A172 (cell line): ENCODE data around the gene SLC38A10. TPM values are rescaled to one million over a fixed set of nuclear protein-coding genes. Genes with fewer than 3 reads are reported as not detected.
A peak's percentile ranks its signal among the peaks of the same experiment; 100 is the strongest.
"Not testable (repeated sequence)": the region's sequence is repeated elsewhere in the genome, so short reads cannot be mapped to it uniquely, and the experiment has no call there.

ENCODE experiments used
- DNase-seq: peaks from one replicate; pipeline ENCODE4 v3.0.0-alpha.2; 2015; ENCODE audit warnings: low spot score
- total RNA-seq: library from RNA; depleted of rRNA; stranded (reverse); fragments of >200 nt; shearing (Covaris generic); gene quantifications from 2 replicates; pipeline ENCODE4 v1.2.3, GENCODE V29; 2014

Gene SLC38A10
- total RNA-seq, 1 experiment from 2014 or later: 57.8 TPM

GRCh38 chr17:81312624-81313325 lies 17.7 kb upstream of the SLC38A10 start:
- DNase-seq: no peak

- DNase-seq: no peak
Observed at GRCh38 chr17:81311946-81312345, 16.8 kb upstream of the SLC38A10 start.

GRCh38 chr17:81310949-81311550 lies 15.9 kb upstream of the SLC38A10 start:
- no peak for DNase-seq

- no peak for DNase-seq
Observed at GRCh38 chr17:81309859-81310839, 15.0 kb upstream of the SLC38A10 start.

GRCh38 chr17:81309140-81309858 lies 14.2 kb upstream of the SLC38A10 start:
- peak; percentile 91 for DNase-seq

- DNase-seq: not testable (repeated sequence)
Observed at GRCh38 chr17:81308784-81309139, 13.7 kb upstream of the SLC38A10 start.

- no peak for DNase-seq
Observed at GRCh38 chr17:81307636-81308560, 12.8 kb upstream of the SLC38A10 start.

- DNase-seq: no peak
Observed at GRCh38 chr17:81306898-81307510, 11.9 kb upstream of the SLC38A10 start.

- no peak for DNase-seq
Observed at GRCh38 chr17:81306491-81306890, 11.4 kb upstream of the SLC38A10 start.

- DNase-seq: no peak
Observed at GRCh38 chr17:81305051-81305630, 10.0 kb upstream of the SLC38A10 start.

- no peak for DNase-seq
Observed at GRCh38 chr17:81304196-81305015, 9.3 kb upstream of the SLC38A10 start.

GRCh38 chr17:81303385-81303784 lies 8.3 kb upstream of the SLC38A10 start:
- DNase-seq: no peak

- DNase-seq: no peak
Observed at GRCh38 chr17:81302861-81303333, 7.8 kb upstream of the SLC38A10 start.

- no peak for DNase-seq
Observed at GRCh38 chr17:81302324-81302723, 7.2 kb upstream of the SLC38A10 start.

- no peak for DNase-seq
Observed at GRCh38 chr17:81301195-81302144, 6.4 kb upstream of the SLC38A10 start.

- no peak for DNase-seq
Observed at GRCh38 chr17:81300586-81301155, 5.6 kb upstream of the SLC38A10 start.

- no peak for DNase-seq
Observed at GRCh38 chr17:81299846-81300585, 4.9 kb upstream of the SLC38A10 start.
